T-helper 22 cell (primary cell): ENCODE results near the gene HS1BP3.

Source experiments
- DNase-seq: peaks from one replicate; pipeline ENCODE4 v3.0.0-alpha.2; 2020; ENCODE audit warnings: low read depth

The HS1BP3 gene

GRCh38 chr2:20674974-20675679 lies 24.2 kb upstream of the HS1BP3 start:
- DNase-seq: no peak

DNA sequence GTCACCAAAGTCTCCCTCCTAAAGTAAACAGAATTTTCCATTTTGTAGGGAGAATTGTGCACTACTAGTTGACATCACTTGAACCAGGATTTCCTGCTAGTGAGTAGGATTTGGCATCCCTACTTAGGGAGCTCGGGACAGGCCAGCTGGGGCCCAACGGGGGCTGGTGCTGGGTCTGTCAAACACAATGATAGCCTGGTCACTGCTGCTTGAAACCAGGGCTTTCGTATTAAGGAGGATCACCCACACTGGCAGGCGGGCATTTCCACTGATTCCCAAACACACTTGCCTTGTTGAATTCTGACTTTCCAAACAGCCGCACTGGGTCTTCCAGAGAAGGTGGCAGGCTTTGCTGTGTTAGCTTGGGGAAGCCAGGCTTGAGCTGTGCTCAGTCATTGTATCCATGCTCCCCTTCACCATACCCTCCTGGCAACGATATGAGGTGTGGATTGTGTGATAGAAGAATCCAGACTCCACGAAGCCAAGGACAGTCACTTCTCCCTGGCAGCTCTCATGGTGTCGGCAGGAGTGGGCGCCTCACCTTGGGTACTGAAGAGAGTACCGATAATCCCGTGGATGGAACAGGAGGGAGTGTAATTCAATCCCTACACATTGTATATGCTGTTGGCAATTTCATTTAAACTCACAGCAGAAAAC lies 23.5 kb upstream of the HS1BP3 start:
- DNase-seq: no peak

GRCh38 chr2:20673686-20674308 lies 22.9 kb upstream of the HS1BP3 start:
- no peak for DNase-seq

- no peak for DNase-seq
Measured at GRCh38 chr2:20672201-20672951, 21.5 kb upstream of the HS1BP3 start.

DNA sequence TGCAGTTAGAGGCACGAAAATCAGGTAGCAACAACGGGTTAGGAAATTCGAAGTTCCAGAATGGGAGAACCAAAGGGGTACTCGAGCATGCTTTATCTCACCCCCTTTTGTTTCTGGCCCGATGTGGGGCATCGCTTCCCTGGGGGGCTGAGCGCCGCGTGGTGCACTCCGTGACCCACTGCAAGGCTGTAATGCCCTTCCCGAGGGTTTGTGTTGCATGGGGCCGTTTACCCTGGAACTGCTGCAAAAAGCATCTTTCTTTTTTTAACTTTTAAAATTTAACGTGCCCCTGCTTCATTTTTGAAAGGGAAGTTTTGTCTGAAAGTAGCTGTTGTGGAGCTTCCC lies 20.8 kb upstream of the HS1BP3 start:
- DNase-seq: no peak

- no peak for DNase-seq
Measured at GRCh38 chr2:20671036-20671735, 20.3 kb upstream of the HS1BP3 start.

DNA sequence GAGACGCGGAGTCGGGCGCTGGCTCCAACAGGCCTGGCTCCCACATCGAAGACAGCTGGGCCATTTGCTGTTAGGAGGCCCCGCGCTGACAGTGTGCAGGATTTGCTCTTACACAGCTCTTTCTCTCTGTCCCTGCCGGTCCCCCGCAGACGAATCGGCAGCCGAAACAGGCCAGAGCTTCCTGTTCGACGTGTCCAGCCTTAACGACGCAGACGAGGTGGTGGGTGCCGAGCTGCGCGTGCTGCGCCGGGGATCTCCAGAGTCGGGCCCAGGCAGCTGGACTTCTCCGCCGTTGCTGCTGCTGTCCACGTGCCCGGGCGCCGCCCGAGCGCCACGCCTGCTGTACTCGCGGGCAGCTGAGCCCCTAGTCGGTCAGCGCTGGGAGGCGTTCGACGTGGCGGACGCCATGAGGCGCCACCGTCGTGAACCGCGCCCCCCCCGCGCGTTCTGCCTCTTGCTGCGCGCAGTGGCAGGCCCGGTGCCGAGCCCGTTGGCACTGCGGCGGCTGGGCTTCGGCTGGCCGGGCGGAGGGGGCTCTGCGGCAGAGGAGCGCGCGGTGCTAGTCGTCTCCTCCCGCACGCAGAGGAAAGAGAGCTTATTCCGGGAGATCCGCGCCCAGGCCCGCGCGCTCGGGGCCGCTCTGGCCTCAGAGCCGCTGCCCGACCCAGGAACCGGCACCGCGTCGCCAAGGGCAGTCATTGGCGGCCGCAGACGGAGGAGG lies 19.6 kb upstream of the HS1BP3 start:
- DNase-seq: no peak

DNA sequence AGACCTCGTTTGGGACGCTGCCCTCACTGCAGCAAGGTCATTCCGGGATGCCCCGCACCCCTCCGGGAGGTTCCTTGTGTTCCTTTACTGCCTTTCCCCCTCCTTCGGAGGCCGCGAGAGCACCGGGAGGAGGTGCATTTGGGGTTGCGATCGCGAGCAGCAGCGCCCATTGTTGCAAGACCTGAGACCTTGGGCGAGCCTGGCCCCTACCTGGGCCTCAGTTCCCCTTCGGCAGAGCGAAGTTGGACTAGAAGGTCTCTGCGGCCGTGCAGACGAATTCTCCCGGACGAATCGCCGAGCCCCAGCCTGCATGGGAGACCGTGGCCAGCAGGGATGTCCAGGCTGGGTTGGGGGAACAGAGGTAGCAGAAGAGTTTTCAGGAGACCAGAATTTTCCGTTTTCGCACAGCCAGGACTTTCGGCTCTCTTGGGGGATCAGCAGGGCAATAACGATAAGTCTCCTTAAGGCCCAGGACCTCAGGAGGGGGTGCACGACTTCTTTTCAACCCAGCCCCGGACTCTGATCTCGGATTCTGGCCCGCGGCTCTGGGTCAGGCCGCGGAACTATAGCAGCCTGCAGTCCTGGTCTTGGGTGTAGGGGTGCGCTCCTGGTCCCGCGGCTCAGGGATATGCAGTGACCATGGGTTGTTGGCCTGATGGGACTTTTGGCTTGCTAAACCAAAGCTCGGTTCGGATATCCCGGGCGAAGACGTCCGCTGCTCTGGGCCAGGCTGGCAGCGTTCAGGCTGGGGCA lies 18.8 kb upstream of the HS1BP3 start:
- DNase-seq: no peak

DNA sequence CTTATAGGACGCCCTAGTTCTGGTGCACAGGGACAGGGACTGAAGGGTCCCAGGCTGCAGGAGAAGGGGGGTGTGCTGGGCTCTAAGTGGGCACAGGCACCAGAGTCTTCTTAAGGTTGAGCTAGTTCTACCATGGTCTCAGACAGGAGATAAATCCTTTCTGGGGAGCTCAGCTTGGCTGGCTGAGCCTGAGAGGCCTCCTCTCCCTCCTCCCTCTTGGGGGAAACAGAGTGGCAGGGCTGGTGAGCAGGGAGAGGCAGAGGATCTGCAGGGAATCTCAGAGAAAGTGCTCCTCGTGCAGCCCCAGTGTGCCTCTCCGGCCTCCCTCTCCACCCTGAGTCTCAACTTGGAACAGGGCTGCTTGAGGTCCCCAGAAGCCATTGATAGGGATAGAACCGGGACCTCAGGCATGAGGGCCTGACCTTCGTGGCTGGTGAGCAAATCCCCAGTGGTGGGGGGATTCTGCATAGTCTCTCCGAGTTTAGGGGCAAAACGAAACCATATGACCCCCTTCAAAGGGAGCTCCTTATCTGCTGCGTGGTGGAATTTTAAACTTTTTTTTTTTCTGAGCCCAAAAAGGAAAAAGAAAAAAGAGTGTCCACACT lies 18.1 kb upstream of the HS1BP3 start:
- no peak for DNase-seq

DNA sequence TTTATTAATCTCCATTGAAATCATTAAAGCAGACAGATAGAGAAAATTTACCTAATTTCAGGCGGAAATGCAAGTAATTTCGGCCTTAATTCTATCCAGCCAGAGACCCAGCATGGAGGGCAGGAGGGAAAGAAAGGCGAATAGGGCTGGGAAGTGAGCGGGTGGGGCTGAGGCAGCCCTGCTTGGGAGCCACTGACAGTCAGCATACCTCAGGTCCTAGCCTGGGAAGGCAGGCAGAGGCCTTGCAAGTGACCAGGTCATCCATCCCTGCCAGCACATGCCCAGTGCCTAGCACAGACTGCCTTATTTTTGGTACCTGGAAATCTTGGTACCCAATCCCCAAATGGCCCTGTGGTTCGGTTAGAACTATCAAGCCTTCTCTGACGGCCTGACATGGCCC lies 17.6 kb upstream of the HS1BP3 start:
- DNase-seq: no peak

DNA sequence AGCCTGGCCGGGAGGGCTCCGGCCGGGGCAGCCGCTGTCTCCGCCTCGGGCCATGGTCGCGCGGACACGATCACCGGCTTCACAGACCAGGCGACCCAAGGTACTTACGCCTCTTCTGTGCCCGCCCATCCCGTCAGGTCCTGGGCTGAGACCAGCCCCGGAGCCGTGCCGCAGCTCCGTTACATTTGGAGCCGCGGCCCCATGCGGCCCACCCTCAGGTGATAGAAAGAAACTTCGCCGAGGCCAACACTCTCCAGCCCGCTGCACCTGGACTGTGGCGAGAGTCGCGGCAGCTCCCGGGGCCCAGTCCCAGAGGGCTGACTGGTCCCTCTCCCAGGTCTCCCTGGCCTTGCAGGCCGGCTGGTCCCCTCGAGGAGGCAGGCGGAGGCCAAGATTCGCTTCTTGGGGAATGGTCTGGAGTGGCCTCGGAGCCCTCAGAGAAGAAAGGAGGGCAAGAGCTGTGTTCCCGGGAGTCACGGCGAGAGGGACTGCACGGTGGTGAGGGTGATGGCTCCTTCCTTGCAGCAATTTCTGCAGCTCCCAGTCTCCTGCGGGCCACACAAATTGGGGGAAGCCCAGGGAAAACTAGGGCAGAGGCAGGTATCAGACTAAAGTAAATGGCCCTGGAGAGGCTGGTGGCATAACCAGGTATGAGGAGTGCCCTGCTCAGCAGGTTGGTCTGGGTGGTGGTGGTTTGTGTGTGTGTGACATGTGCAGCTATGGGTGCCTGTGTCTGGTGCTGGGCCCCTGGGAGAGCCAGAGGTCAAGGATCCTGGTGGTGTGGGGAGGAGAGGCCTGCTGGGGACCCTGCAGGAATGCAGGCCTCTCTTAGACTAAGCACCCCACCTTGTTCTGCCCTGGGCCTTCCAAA lies 16.9 kb upstream of the HS1BP3 start:
- DNase-seq: no peak

DNA sequence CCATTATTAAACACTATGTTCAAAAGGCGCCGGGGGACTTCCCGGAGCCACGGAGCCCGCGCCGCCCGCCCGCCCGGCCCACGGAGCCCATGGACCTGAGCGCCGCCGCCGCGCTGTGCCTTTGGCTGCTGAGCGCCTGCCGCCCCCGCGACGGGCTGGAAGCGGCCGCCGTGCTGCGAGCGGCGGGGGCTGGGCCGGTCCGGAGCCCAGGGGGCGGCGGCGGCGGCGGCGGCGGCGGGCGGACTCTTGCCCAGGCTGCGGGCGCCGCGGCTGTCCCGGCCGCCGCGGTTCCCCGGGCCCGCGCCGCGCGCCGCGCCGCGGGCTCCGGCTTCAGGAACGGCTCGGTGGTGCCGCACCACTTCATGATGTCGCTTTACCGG lies 16.2 kb upstream of the HS1BP3 start:
- no peak for DNase-seq

DNA sequence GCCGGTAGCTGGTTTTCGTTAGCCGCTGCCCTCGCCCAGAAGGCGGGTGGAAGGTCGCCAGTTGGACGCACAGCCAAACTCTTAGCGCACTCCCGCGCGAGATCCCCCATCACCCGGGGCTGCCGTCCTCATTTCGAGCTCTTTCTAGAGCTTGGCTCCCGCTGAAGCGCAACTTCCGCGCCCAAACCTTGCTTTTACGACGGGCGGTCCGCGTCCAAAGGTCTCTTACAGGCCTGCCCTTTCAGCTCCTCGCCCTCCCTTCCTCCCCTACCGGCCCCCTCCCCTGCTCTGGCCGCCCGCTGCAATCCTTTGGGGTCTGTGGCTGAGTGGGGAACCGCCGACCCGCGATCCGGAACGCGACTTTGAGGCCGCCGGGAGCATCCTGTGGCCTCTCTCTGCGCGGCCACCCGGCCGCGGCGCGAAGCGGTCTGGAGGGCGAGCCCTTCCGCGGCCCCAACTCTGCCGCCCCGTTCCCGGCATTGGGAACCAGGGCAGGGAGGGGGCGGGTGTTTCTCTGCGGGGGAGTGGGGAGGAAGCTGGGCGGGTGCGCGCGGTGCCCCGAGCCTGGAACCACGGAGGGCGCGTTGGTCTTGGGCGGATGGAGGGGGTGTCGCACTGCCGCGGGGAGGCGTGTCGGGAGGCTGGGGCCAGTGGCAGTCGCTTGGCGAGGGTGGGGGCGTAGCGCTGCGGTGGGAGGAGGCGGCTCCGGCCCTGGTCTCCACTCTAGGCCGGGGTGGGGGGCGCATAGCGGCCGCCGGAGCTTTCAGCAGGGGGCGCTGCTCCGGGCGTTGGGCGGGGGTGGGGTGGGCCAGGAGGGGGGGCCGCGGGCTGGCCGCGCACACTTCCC lies 15.6 kb upstream of the HS1BP3 start, which contains the start of gene GDF7:
GDF7 (plus strand) TSS at position 841 of the 847 bp plus-strand sequence. CDS start 96 bp downstream, outside the sequence.
- no peak for DNase-seq

DNA sequence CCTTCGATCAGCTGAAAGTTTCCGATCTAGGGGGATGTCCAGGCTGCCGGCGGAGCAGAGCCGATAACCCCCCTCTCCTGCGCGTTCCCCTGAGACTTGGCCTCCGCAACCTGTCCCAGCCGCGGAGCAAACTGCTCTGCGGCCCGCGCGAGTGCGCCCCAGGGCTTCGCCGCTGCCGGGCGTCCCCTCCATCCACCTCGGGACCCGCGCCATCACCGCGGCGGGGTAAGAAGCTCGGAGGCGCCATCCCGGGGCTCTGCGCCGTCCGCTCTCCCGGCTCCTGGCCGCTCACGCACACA lies 15.1 kb upstream of the HS1BP3 start:
- no peak for DNase-seq

DNA sequence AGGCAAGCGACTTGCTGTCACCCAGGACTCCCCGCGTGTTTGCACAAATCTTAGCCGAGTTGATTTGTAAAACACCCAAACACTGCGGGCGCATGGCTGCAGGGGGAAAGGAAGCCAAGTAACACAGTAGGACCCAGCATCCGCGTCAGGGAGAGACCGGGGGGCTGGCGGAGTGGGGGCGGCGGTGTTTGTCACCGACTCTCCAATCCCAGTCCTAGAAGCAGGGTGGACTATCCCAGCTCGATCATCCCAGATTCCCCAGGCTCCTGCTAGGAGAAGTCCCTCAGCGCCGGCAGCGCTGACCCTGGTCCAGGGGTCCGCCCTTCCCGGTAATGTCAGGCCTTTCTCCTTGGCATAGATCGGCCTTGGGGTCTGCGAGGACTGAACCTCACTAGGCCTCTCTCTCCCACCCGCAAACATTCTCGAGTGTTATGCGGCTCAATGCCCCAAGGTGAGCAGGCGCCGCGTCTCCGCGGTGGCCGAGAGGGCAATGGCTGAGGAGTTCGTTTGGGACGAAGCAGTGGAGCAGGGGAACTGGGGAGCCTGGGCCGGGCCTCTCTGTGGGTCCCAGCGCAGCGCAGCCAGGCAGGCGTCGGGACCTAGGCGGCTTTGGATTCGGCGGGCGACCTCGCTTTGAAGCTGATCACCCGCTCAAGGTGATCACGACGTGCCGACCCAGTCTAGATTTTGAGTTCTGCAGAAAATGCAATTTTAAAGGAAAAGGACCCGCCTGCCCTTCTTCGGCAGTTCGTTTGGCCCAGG lies 14.5 kb upstream of the HS1BP3 start:
- DNase-seq: no peak

DNA sequence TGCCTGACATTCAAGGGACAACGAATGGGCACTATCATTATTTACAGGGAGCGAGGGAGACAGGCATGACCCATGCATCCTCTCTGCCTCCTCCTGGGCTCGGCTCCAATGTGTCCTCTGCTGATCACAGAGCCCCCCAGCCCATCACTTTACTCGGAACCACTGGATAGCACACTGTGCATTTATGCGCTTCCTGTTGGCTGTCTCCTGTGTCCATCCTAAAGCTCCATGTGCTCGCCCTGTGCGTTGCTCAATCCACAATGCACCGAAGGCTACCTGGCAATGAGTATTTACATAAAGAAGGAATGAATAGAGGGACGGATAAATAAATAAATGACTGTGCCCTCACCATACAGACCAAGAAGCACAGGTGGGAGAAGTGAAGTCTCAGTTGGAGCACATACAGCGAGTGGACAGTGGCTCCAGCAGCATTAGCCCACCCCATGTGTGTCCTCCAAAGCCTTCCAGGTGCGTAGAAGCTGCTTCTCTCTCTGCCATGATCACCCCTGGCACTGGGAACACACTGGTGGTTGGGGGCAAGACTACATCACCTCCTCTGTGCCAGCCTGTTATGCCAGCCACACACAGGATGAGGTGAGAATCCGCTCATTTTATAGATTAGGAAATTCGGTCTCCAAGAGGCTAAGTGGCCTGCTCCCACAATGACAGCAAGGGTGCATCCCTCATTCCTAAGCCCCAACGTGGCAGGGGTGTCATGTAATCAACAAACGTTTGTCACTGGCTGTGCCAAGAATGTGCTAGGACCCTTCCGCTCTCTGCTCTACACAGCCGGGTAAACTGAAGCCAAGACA lies 13.7 kb upstream of the HS1BP3 start:
- no peak for DNase-seq

- no peak for DNase-seq
Measured at GRCh38 chr2:20664071-20664390, 13.1 kb upstream of the HS1BP3 start.
